Stimulated activated CD8-positive, alpha-beta memory T cell treated with anti-CD3 and anti-CD28 coated beads, Interleukin-7, amount 100 ng/mL, for 4 hours (primary cell): ENCODE data around the gene PARD6G.
"Not testable (repeated sequence)": the region's sequence is repeated elsewhere in the genome, so short reads cannot be mapped to it uniquely, and the experiment has no call there.

ENCODE experiments used
- DNase-seq, 2 donors: peaks; one replicate each; pipeline ENCODE4 v3.0.0-alpha.2; 2020; ENCODE audit warnings: low read depth in 2 of 2

The PARD6G gene

DNA sequence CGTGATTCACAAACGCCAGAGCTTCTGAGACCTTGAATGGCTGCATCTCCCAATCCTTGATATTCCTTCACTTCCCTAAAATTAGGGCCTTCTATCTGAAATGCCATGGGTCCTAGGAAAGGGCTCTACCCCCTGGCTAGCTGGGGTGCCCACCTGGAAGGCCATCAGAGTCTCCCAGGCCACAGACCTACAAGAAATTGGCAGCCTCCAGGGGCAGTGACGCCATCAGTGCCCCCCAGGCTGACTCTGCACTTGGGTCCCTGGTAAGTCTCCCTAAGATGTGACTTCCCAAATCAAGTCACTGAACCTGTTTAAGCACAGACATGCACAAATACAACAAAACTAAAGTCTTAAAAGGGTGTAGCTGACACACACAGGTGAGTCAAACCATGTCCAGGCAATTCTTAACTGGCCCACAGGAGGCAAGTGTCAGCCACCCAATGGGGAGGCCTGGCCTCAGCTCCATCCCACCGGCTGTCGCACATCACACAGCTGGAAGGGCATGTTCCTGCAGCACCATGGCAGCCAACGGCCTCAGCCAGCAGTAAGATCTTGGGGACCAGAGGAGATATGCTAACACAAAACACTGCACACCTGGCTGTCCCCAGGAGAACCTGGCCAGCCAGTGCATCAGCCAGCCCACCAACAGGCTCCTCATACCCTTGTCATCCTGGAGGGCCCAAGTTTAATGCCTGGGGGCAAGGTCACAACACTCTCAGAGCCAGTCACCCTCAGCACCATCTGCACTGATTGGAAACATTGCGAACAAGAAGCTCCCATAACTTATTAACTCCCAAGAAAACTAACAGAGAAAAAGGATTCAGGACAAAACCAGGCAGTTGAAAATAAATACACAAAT lies 5.2 kb downstream of the PARD6G start:
- DNase-seq, result no peak

DNA sequence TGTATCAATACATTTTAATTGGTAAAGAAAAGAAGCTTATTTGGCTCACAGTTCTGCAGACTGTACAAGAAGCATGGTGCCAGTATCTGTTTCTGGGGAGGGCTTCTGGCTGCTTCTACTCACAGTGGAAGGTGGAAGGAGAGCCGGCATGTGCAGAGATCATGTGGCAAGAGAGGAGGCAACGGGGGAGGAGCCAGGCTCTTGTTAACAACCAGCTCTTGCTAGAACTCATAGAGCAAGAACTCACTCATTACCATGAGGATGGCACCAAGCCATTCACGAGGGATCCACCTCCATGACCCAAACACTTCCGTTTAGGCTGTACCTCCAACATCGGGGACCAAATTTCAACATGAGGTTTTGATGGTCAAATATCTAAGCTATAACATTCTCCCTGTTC lies 7.5 kb downstream of the PARD6G start:
- no peak for DNase-seq

DNA sequence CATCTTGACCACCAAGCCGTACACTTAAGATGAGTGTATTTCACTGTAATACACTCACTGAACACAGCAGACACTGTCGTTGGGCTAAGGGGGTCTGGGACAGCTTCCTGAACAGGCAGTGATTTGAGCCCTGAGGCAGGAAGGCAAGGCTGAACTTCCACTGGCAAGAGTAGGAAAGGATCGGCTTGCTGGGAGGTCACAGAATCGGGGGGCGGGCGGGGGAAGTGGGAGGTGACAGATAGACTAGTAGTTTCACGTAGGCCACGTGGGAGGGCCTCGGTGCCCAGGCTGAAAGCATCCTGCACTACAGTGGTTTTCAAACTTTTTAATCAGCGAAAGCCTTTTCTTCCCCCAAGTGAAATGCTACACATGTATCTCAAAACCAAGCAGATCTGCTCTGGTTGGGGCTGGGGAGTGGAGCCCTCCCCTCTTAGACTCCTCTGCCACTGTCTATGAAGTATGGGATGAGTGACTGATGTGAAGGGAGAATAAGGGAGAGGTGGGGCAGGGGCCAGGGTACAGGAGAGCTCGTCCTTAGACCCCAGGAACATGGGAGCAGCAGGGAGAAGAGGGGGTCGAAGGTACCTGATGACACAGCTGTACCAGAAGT lies 8.6 kb downstream of the PARD6G start:
- no peak for DNase-seq

DNA sequence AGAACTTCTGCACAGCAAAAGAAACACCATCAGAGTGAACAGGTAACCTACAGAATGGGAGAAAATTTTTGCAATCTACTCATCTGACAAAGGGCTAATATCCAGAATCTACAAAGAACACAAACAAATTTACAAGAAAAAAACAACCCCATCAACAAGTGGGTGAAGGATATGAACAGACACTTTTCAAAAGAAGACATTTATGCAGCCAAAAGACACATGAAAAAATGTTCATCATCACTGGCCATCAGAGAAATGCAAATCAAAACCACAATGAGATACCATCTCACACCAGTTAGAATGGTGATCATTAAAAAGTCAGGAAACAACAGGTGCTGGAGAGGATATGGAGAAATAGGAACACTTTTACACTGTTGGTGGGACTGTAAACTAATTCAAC lies 9.8 kb downstream of the PARD6G start:
- DNase-seq, result not testable (repeated sequence)

DNA sequence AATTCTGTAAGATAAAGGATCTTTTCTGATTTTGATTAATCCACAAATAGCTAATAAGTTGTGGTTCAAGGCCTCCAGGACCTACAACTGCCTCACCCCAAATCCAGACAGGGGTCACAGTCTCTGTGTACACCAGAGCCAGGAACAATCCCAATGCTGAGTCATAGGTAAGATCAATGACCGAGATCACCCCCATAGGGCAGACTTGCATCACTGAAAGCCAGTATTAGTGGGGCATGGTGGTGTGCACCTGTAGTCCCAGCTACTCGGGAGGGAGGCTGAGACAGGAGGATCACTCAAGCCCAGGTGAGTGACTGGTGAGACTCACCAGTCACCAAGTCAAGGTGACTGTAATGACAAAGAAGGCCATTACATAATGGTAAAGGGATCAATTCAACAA lies 12.9 kb downstream of the PARD6G start:
- no peak for DNase-seq

DNA sequence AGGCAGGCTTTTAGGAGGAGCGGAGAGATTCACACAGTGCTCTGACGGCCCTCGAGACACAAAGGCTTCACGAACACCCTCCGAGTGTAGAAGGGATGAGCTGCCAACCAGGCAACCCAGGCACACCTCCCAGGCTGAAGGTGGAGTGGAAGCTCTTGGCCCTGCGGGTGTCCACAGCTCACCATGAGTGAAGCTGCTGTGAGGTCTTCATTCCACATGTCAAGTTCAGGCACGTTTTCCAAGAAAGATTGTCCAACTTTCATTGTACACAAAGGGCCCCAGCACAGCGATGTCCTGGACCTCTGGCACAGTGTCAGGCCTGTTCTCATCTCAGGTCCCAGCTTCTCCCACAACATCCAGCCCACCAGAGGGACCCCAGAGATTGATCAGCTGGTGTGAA lies 13.4 kb downstream of the PARD6G start:
- DNase-seq, result no peak

DNA sequence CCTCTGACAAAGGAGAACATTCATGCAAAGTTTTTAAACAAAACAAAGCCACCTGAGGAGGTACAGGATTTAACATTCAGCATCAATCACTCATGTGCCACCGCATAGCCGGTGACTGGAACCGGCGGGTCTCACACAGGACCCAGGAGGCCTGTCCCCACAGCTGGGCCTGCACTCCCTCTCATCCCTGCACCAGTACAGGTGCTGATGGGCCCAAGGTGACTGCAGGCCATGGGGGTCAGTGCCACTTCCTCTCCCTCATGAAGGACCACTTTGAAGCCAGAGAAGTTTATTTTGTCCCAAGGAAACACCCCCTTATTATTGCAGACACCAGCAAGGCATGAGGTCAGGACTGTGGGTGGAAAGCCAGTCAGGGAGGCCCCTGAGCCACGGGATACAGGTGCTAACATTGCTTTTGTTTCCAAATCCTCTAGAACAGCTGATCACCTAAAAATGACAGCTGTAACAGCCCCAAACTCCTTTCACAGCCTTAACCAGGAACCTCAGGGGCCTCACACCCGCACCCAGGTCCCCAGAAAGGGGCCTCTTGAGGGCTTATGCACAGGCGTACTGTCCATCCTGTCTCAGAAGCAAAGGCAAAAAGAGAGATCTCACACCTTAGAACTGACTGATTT lies 14.0 kb downstream of the PARD6G start:
- DNase-seq, result no peak

DNA sequence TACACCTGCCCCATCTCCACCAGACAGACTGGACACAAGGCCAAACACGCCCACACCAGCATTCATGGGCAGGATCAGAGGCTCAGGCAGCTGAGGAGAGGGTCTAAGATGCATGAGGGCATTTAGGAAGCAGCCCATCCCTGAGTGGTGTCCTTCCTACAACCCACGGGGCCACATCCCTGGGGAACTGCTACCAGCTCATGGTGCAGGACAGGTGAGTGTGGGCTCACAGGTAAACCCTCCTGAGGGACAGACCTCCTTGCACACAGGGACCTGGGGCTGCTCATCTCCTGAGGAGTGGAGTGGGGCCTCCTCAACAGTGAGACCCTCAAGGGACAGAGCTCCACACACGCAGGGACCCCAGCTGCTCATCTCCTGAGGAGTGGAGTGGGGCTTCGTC lies 14.6 kb downstream of the PARD6G start:
- DNase-seq, result no peak

DNA sequence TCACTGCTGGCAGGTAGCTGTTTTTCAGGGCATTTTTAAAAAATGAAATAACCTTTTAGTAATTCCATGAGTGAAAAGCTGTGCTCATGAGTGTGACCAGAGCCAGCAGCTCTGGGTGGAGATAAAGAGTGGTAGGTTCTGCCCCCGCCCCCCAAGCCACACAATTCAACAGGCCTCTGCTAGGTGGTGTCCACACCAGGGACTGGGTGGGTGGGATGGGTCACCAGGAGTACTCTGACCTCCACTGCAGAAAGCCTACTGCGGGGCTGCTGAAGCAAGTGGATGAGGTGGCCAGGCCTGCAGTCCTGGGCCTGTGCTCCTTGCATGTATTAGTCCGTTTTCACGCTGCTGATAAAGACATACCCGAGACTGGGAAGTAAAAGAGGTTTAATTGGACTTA lies 15.3 kb downstream of the PARD6G start:
- no peak for DNase-seq

DNA sequence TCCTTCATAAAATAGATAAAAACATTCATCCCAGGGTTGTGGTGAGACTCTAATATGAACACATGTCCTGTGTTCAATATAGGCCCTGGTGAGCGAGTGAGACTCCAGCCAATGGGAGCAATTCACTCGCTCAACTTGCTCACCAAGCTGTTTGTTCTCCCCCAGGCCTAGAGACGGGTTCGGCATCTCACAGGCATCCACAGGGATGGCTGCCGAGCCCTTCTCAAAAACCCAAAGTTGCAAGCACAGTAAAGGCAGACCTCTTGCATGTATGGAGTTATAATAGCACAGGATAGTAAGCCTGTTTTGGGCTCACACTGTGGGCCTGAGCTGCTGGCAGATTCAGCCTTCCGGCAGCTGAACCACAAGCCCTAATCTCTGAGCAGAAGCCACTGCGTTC lies 15.7 kb downstream of the PARD6G start:
- no peak for DNase-seq

DNA sequence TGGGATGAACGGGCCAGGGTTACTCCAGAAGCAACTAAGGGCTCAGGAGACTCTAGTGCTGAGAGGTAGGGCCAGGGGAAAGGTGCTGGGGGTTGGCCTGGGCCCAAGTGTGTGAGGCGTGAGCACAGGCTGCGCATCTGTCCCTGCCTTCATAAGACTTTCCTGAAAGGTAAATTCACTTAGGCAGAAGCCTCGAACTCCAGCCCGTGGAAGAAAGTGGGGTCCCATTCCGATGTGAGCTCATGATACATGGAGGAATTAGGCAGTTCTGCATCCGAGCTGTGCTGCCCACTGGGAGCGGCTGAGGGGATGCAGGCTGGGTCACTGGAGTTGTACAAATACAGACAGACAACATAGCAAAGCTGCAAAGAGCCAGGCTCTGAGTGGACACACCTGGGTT lies 16.2 kb downstream of the PARD6G start:
- DNase-seq, result no peak

DNA sequence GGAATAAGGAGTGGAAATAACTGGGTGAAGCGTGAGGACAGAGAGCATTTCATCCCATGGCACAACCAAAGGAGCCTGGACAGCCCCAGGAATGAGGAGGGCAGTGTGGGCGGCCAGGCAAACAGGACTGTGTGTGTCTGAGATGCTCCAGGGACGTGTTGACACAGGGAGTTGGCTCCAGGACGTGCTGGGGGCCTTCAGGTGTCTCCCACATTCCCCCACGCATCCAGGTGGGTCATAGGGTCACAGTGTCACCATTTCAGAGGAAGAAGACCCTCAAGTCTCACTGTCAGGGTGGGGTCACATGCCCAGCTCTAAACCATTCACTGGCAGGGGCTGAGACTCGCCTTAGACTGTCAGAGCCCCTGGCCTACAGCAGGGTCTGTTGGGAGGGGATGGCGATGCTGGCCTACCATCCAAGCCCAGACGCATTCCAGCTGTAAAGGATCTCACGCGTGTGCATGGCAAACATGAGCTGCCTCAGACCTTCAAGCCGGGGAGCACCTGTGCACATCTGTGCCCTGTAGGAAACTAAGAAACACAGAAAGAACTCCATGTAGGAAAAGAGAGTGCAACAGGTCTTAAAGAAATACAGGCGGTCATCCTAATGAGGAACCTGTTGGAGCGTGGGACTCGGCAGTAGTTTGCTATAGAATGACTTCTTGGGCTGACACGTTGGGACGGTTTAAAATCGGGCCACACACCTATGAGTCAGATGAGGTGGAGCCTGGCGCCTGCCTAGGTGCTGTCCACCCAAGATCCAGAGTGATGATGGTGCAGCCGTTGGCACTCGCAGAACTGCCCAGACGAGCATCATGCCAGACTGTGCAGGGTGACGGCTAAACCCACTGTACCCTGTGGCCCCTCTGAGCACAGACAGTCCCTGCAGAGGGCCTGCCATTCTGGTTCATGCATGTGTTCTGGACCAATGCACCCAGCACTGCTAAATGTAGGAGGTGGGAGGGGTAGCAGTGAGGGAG lies 17.3 kb downstream of the PARD6G start:
- DNase-seq, result no peak

DNA sequence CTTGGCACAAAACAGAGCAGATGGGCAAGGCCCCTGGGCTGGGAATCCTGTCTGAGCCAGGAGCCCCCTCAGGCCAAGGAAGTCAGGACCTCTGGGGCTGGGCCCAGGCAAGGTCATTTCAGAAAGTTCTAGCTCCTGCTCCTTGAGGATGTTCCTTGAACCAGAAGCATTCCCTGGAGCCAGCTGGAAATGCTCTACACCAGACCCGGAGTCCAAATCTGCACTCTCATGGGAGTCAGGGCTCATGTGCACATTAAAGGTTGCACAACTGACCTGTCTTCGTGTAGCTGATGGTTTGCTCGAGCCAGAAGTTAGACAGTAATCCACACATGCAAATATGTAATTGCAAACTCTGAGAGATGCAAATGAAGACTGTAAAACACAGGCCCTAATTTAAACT lies 18.0 kb downstream of the PARD6G start:
- no peak for DNase-seq

DNA sequence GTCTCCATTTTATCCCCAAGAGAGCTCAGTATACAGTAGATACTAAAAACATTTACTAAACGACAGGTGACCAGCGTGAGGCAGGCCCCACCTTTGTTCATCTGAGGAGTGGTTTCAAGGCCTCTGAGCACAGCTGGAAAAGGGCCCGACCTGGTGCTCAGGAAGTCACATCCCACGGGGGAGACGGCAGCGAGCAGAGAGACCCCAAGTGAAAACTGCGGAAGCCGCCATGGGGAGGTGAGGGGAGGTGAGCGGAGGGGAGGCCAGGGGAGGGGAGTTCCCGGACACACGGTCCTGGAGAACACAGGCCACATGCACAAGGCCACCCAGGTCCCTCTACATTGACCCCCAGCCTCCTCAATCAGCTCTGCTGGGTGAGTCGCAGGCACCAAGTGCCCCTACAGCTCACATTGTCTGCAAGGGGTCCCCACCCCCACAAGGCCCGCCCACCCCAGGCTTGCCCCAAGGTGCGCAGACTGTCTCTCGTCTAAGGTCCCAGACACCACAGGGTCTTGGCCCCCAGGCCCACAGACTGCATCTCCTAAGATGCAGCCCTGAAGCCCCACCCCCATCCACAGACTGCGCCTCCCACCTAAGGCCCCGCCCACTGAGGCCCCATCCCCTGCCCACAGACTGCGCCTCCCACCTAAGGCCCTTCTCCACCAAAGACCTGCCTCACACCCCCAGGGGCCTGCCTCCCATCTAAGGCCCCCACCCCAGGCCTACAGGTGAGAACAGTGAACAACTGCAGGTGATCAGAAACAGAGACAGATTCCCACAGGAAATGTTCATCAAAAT lies 19.1 kb downstream of the PARD6G start:
- DNase-seq, result no peak

DNA sequence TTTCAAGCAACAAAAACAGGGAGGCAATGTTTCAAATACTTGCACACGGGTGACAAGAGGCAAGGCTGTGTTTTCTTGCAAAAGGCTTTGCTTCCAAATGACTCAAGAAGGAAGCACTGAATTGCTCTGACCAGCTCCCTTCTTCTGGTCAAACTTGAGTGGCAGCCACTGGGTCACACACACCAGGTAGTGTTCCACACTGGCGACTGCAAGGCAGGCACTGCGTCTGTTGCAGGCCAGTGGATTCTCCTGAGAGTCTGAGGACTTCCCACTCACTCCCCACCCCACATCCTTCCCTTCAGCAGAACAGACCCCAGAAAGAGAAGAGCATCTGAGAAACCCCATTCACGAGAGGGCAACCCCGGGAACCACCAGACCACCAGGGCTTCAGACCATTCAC lies 19.8 kb downstream of the PARD6G start:
- DNase-seq, result no peak

DNA sequence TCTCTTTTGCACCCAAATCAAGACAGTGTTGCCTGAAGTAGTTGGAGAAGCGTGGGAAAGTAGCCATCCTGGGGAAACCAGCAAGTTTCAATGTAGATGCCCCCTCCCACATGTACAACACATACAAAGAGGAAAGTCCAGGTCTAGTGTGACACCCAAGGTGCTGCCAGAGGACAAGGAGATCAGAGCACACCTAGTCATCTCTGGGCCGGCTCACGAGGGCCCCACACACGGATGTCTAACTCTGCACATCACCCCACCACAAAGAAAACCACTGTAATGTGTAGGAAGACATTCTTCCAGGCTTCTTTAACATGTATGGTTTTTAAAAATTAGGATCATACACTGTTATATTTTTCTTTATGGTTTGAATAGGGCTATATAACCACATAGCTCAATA lies 21.6 kb downstream of the PARD6G start:
- no peak for DNase-seq

DNA sequence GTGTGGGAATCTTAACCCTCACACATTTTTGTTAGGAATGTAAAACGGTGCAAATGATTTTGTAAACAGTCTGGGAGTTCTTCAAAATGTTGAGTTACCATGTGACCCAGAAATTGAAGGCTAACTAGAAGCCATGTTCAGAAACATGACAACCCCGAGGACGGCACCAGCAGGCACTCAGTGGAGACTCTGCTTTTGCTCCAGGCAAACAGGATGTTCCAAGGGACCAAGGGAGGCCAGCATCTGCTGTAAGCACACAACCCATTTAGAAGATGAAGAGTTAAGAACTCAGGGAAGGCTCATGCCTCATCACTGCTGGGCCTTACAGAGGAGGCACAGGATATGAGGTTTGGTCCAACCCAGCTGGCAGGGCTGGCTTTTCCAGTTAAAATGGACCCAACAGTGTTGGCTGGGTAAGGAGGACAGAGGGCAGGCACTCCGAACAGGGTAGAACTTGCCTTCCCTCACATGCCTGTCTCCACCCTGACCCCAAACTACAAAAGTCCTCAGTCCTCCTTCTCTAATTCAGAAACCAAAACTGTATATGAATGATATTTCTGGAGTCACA lies 23.6 kb downstream of the PARD6G start:
- DNase-seq, result no peak

DNA sequence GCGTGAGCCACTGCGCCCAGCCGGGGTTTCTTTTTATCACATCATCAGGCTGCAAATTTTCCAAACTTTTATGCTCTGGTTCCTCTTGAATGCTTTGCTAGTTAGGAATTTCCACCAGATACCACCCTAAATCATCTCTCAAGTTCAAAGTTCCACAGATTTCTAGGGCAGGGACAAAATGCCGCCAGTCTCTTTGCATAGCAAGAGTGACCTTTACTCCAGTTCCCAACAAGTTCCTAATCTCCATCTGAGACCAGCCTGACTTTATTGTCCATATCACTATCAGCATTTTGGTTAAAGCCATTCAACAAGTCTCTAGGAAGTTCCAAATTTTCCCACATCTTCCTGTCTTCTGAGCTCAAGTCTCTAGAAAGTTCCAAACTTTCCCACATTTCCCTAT lies 27.8 kb downstream of the PARD6G start:
- DNase-seq, result not testable (repeated sequence)

DNA sequence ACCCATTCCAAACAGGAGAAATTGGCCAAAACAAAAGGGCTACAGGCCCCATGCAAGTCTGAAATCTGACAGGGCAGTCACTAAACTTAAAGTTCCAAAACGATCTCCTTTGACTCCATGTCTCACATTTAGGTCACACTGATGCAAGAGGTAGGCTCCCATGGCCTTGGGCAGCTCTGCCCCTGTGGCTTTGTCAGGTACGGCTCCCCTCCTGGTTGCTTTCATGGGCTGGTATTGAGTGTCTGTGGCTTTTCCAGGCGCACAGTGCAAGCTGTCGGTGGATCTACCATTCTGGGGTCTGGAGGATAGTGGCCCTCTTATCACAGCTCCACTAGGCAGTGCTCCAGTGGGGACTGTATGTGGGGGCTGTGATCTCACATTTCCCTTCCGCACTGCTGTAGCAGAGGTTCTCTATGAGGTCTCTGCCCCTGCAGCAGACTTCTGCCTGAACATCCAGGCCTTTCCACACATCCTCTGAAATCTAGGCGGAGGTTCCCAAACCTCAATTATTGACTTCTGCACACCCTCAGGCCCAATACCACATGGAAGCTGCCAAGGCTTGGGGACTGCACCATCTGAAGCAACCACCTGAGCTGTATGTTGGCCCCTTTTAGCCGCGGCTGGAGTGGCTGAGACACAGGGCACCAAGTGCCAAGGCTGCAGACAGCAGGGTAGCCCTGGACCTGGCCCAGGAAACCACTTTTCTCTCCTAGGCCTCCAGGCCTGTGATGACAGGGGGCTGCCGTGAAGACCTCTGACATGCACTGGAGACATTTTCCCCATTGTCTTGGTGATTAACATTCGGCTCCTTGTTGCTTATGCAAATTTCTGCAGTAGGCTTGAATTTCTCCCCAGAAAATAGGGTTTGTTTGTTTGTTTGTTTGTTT lies 28.7 kb downstream of the PARD6G start:
- DNase-seq, result no peak

DNA sequence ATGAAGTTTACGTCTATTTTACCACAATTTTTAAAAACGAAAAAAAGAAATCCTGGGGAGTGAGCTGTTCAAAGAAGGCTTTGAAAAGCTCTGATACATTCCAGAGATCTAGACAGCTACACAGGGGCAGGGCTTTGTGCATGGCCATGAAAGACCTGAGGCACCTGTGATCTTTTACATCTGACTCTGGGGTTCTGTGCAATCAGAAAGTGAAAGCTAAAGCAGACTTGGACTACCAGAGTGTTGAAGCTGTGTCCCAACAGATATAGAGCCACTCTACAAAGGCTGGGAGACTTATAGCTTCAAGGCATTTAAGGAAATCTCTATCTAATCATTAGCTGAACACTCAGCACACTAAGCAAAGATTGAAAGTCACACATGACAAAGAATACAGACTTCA lies 34.1 kb downstream of the PARD6G start:
- no peak for DNase-seq
